ENCODE measurements around the gene ADRA2B.

ADRA2B gene

DNA sequence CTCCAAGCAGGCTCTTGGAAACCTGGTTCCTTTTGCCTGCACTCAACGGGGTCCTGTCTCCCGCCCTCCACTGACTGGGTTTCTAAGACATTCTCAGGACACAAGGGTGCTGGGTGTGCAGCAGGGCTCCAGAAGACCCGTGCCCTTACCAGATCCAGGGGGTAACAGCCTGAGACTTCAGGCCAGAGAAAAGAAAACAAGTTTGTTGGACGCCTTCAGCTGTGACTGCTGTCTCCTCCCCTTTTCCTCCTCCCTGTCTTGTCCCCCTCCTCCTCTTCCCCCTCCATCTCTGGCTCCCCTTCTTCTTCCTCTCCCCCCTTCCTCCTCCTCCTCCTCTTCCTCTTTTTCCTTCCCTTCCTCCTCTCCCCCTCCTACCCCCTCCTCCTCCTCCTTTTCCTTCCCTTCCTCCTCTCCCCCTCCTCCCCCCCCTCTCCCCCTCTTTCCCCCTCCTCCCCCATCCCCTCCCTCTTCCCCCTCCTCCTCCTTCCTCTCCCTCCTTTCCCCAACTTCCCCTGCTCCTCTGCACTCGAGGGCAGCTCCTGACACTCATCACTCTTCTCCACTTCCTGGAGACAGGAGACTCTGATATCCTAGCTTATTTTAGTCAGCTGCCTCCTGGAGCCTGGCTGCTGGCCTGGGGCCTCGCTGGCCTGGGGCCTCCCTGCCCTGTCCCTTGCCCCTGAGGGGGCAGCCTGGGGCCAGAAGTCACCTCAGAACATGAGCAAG is 12.4 kb downstream of the ADRA2B start:
- DNase-seq (ENCODE audit: low spot score) = no peak

GRCh38 chr2:96103187-96103601 is 13.2 kb downstream of the ADRA2B start:
- DNase-seq (ENCODE audit: low spot score) = no peak

- DNase-seq (ENCODE audit: low spot score) = no peak
Observed at GRCh38 chr2:96102596-96103186, 13.7 kb downstream of the ADRA2B start.

GRCh38 chr2:96100893-96101304 is 15.5 kb downstream of the ADRA2B start:
- no peak for DNase-seq (ENCODE audit: low spot score)

GRCh38 chr2:96099861-96100798 is 16.2 kb downstream of the ADRA2B start:
- DNase-seq (ENCODE audit: low spot score) = no peak

- DNase-seq (ENCODE audit: low spot score) = no peak
Observed at GRCh38 chr2:96098900-96099590, 17.3 kb downstream of the ADRA2B start.

GRCh38 chr2:96097951-96098823 is 18.2 kb downstream of the ADRA2B start:
- no peak for DNase-seq (ENCODE audit: low spot score)

DNA sequence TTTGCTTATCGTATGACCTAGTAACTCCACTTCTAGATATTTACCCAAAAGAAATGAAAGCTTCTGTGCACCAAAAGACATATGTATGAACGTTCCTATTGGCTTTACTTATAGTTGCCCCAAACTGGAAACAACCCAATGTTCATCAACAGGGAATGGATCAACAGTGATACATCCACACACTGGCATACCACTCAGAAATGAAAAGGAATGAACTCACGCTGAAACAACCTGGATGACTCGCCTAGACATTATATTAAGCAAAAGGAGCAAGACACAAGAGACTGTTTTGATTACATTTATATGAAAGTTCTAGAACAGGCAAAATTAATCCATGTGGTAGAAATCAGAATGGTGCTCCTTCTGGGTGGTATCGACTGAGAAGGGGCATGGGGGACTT is 18.9 kb downstream of the ADRA2B start:
- DNase-seq (ENCODE audit: low spot score) = no peak

DNA sequence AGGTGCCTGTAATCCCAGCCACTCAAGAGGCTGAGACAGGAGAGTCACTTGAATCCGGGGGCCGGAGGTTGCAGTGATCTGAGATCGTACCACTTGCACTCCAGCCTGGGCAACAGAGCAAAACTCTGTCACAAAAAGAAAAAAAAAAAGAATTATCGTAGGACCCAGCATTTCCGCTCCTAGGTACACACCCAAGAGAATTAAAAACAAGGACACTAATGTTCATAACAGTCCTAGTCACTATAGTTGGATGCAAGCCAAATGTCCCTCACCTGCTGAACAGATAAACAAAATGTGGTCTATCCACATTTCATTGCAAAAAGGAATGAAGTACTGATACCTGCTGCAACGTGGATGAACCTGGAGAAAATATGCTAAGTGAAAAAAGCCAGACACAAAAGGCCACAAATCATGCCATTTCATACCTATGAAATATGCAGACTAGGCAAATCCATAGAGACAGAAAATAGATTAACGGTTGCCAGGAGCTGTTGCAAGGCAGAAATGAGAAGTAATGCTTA is 21.2 kb downstream of the ADRA2B start:
- DNase-seq (ENCODE audit: low spot score) = peak; percentile 19

GRCh38 chr2:96093528-96093927 is 22.8 kb downstream of the ADRA2B start:
- no peak for DNase-seq (ENCODE audit: low spot score)

DNA sequence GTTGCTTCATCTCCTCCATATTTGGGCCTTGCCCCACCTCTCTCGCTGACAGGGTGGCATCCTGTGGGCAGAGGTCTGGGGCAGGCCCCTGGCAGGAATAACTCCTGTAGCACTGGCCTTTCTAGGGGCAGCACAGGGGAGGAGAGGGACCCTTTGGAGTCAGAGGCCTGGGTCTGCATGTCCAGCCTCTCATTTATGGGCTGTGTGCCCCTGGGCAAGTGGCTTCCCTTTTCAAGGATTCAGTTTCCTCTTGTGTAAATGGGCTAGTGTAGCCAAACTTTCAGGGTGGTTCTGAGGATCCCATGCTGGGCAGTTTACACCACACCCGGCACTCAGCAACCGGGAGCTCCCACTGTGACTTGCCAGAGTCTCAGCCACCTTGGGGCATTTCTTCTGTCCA is 23.4 kb downstream of the ADRA2B start:
- DNase-seq (ENCODE audit: low spot score) = no peak

DNA sequence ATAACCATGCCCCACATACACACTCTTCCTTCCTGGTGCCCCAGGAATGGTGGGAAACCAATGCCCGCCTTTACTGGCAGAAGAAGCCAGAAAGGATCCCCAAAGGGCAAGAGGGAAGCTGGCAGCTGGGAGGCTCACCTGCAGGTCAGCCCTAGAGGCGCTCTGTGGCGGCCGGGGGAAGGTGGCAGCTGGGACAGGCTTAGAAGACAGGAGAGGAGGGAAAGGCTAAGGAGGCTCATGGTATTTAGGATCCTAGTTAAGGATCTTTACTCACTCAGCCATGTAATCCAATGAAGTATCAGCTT is 23.8 kb downstream of the ADRA2B start:
- no peak for DNase-seq (ENCODE audit: low spot score)

- no peak for DNase-seq (ENCODE audit: low spot score)
Observed at GRCh38 chr2:96091711-96092572, 24.4 kb downstream of the ADRA2B start.

- DNase-seq (ENCODE audit: low spot score) = no peak
Observed at GRCh38 chr2:96091141-96091710, 25.1 kb downstream of the ADRA2B start.

DNA sequence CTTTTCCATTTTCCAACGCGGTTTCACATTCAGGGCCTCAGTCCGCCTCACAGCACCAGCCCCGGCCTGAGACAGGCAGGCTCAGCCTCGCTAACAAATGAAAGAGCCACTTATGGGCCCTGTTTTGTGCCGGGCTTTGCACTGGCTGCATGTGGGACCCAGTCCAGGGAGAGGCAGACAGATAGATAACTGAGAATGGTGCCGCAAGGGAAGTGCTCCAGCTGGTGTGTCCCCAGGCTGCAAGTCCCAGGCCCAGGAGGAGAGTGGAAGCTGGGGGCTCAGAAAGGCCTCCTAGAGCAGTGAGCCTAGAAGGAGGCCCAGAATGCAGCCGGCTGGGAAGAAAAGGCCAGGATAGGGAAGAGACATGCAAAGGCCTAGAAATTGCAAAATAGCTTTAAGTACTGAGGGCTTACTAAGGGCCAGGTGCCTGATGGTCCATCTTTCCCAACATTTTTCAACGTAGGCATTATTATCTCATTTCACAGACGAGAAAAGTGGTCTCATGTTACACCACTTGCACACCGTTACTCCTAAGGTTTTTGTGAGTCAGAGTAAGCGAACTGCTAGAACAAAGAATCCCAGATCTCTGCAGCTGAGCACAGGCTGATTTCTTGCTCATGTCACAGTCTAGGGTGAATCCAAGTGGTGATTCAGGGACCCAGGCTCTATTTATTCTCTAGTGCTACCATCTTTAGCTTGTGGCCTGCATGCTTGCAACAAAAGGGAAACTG is 26.0 kb downstream of the ADRA2B start:
- DNase-seq (ENCODE audit: low spot score) = no peak

GRCh38 chr2:96089356-96090195 is 26.8 kb downstream of the ADRA2B start:
- no peak for DNase-seq (ENCODE audit: low spot score)

DNA sequence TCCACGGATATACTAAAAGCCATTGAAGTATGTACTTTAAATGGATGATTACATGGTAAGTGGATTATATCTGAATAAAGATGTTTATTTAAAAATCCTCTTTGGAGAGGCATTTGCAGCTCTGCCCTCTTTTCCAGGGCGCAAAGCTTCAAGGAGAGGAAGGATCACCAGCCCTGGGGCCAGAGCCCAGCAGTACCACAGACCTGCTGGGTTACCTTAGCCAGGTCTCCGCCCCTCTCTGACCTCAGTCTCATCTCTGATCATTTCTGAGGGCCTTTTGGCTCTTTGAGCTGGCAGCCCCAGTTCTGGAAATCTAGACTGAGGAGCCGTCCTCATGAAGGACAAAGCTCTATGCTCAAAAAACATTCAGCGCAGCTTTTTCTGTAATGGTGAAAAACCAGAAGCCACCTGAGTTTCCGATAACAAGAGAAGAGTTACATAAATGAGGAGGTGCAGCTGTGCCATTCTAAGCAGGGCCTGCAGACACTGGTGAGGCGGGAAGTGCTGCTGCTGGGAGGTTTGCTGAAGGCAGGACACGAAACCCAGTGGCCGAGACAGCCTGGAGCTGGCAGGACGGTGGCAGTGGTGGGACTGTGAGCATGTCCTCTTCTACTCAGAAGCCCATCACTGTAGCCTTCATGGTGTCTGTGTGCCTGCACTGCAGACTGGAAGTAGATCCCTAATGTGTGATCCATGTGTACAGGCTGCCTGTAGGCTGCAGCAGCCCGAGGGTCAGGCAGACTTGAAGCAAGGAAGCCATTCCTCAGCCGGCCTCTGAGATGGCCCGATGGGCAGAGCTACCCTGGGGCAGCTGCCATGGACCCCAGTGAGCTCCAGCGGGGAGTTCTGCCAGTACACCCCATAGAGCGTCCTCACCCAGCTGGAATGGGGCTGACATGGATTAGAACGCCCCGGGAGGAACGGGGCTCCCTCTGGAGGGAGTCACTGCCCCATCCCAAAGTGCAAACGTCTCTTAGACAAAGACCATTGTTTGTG is 27.7 kb downstream of the ADRA2B start:
- DNase-seq (ENCODE audit: low spot score) = no peak

Data from hematopoietic multipotent progenitor cell treated with erythropoietin and hydrocortisone succinate and interleukin-3 and kit ligand, for 17 days (in vitro differentiated cells).